Measurements from ENCODE around the gene ZNF311. TPM values are rescaled to one million over a fixed set of nuclear protein-coding genes. Genes with fewer than 3 reads are reported as not detected.

ZNF311 gene
- total and polyA plus RNA-seq, 9 of the 15 experiments (the other 6 are each of a cell fraction or from before 2014, with no cell fraction given), result 5.1 to 10.0 (median 7.5) TPM

- TF ChIP-seq ID3 (CRISPR knock-in tag; IDR thresholded peaks at IDR 0.05), result no peak
- TF ChIP-seq ID3 (tag; IDR thresholded peaks at IDR 0.05), result no peak
- TF ChIP-seq MTA1 (IDR thresholded peaks at IDR 0.05; ENCODE audit: borderline replicate concordance), result no peak
- TF ChIP-seq CHD2 (IDR thresholded peaks at IDR 0.05; ENCODE audit: low read depth, low read length), result no peak
- no peak for TF ChIP-seq ZBTB17 (CRISPR knock-in tag; IDR thresholded peaks at IDR 0.05)
- TF ChIP-seq MNT (conservative IDR thresholded peaks at IDR 0.05), result no peak; a peak in 1 of 4 replicates
- no peak for TF ChIP-seq PKNOX1 (IDR thresholded peaks at IDR 0.05)
- TF ChIP-seq KDM1A (IDR thresholded peaks at IDR 0.05), result no peak
- no peak for TF ChIP-seq RBM14 (IDR thresholded peaks at IDR 0.05; ENCODE audit: borderline replicate concordance, insufficient read depth, low read depth, low read length)
- TF ChIP-seq ARID3A (IDR thresholded peaks at IDR 0.05; ENCODE audit: borderline replicate concordance, low read depth, low read length), result peak; percentile 28; the same call in 1 of the 2 replicates
- no peak for TF ChIP-seq MECOM (CRISPR knock-in tag; IDR thresholded peaks at IDR 0.05)
- TF ChIP-seq PURB (CRISPR knock-in tag; IDR thresholded peaks at IDR 0.05; ENCODE audit: low read depth), result no peak
- TF ChIP-seq TCFL5 (CRISPR knock-in tag; conservative IDR thresholded peaks at IDR 0.05), result no peak
- TF ChIP-seq FOXK1 (CRISPR knock-in tag; IDR thresholded peaks at IDR 0.05; ENCODE audit: borderline replicate concordance), result no peak
- no peak for TF ChIP-seq CBX1 (IDR thresholded peaks at IDR 0.05; ENCODE audit: low read depth)
- TF ChIP-seq RBM17 (IDR thresholded peaks at IDR 0.05; ENCODE audit: borderline replicate concordance, low read depth, low read length), result no peak
- TF ChIP-seq POLR2AphosphoS5 (IDR thresholded peaks at IDR 0.05; ENCODE audit: control insufficient read depth, insufficient read depth, low read depth, low read length), result no peak
- TF ChIP-seq ZNF277 (CRISPR knock-in tag; IDR thresholded peaks at IDR 0.05; ENCODE audit: borderline replicate concordance), result no peak
- no peak for TF ChIP-seq MLLT1 (IDR thresholded peaks at IDR 0.05)
- no peak for TF ChIP-seq LEF1 (IDR thresholded peaks at IDR 0.05)
- TF ChIP-seq ZNF408 (CRISPR knock-in tag; IDR thresholded peaks at IDR 0.05; ENCODE audit: low read depth), result no peak
- TF ChIP-seq CC2D1A (IDR thresholded peaks at IDR 0.05), result no peak
- no peak for TF ChIP-seq MTA2 (IDR thresholded peaks at IDR 0.05; ENCODE audit: low read depth)
These were observed 6.2 kb upstream of the ZNF311 start (continued) for GRCh38 chr6:29011276-29011734.
